IPS-18c (cell line): ENCODE measurements around the gene MAST1.
A peak's percentile ranks its signal among the peaks of the same experiment; 100 is the strongest.

Experiments used
- H3K4me3 ChIP-seq: 2 replicates; pipeline ENCODE4 v1.7.0; 2013; ENCODE audit warnings: low read depth, mild to moderate bottlenecking, low read length, moderate library complexity; ENCODE audit not compliant: insufficient read depth
- H3K9me3 ChIP-seq: one replicate; pipeline ENCODE4 v1.6.1; 2013; ENCODE audit warnings: mild to moderate bottlenecking, low read length, moderate library complexity; ENCODE audit not compliant: control insufficient read depth, insufficient read depth

MAST1 gene

DNA sequence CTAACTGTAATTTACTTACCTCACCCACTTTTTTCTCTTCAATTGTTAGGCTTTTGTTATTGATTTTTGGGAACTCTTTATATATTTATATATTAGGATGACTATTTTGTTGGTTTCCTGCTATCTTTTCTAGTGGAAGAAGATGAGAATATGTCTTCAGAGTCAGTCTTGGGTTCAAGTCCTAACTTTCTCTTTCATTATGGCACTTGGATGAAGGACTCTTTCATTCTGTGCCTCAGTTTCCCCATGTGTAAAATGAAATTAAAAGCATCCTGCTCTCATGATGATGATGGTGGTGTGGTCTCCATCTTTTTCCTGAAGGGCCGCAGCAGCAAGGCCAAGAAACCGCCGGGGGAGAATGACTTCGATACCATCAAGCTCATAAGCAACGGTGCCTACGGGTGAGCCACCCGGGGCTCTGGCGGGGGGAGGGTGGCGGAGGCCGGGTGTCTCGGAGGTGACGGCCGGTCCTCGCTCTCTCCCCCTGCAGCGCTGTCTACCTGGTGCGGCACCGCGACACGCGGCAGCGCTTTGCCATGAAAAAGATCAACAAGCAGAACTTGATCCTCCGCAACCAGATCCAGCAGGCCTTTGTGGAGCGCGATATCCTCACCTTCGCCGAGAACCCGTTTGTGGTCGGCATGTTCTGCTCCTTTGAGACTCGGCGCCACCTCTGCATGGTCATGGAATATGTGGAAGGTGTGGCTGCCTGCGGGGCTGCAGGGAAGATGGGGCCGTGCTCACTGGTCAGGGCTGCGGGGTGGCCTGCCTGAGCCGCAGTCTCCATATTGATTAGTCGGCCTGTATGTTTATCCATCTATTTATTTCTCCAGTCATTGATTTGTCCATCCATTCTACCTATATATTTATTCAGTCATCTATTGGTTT, 20.0 kb downstream of the MAST1 start:
- no peaks in the 10 kb centered on the region for H3K9me3 ChIP-seq
- H3K4me3 ChIP-seq: no peak overlapping the region

DNA sequence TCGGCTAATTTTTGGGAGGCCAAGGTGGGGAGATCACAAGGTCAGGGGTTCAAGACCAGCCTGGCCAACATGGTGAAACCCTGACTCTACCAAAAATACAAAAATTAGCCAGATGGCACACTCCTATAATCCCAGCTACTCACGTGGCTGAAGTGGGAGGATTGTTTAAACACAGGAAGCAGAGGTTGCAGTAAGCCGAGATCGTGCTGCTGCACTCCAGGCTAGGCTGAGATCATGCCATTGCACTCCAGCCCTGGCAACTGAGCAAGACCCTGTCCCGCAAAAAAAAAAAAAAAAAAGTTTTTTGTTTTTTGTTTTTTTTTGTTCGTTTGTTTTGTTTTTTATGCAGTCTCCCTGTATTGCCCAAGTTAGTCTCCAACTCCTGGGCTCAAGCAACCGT, 21.2 kb downstream of the MAST1 start:
- Histone ChIP-seq H3K4me3 (no peak overlapping the region), H3K9me3 (no peaks in the 10 kb centered on the region)

DNA sequence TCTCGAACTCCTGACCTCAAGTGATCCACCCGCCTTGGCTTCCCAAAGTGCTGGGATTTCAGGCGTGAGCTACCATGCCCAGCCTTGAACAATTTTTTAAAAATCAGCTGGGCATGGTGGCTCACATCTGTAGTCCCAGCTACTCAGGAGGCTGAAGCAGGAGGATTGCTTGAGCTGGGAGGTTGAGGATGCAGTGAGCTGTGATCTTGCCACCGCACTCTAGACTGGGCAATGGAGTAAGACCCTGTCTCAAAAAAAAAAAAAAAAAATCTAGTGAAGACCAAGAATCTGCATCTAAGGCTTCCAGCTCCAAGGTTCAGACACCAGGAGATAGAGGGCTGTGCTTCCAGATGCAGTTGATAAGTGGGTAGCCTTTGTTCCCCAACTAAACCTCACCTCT, 25.8 kb downstream of the MAST1 start:
- H3K4me3 ChIP-seq: no peak overlapping the region
- H3K9me3 ChIP-seq: no peaks in the 10 kb centered on the region

DNA sequence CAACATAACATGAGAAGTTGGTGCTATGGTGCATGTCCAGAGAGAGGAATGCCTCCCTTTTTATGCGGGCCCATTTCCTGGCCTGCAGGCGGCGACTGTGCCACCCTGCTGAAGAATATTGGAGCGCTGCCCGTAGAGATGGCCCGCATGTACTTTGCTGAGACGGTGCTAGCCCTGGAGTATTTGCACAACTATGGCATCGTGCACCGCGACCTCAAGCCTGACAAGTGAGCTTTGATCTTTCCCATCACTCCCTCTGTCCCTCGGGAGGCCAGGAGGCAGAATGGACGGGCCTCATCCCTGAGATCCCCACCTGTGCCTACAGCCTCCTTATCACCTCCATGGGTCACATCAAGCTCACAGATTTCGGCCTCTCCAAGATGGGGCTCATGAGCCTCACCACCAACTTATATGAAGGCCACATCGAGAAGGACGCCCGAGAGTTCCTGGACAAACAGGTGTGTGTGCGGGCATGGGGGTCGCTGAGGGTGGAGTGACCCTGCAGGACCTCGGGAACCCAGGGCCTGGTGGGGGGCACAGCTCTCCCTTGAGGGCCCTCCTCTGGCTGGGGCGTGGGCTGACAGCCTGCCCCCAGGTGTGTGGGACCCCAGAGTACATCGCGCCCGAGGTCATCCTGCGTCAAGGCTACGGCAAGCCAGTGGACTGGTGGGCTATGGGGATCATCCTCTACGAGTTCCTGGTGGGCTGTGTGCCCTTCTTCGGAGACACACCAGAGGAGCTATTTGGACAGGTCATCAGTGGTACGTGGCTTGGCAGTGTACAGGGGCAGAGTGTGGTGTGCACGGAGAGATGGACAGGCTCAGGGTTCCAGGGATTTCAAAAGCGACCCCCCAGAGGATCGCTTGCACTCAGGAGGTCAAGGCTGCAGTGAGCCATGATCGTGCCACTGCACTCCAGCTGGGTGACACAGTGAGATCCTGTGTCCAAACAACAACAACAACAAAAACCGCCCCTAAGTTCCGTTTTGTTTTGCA, 26.7 kb downstream of the MAST1 start:
- H3K9me3 ChIP-seq: no peaks in the 10 kb centered on the region
- H3K4me3 ChIP-seq: no peak overlapping the region

DNA sequence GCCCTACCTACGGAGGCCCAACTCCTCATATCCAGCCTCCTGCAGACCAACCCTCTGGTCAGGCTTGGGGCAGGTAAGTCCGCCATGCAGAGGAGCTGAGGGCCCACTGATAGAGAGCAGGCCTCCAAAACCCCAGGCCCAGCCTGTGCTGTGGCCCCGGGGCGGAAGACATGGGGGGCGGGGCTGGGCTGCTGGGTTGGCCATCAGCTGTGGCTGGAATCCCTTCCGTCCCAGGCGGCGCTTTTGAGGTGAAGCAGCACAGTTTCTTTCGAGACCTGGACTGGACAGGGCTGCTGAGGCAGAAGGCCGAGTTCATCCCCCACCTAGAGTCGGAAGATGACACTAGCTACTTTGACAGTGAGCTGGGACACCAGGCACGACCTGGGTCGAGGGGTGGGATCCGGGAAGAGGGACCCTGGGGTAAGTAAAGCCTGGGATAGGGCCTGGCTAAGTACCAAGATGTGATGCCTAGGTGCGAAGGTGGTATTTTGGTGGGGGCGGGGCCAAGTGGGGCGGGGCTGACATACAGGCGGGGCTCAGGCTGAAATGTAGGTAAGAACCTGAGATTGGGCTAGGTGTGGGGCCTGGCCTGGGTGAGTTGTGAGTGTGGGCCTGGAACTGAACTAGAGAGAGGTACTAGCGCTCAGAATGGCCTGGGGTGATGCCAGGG, 27.6 kb downstream of the MAST1 start:
- Histone ChIP-seq H3K4me3 (no peak overlapping the region), H3K9me3 (no peaks in the 10 kb centered on the region)

DNA sequence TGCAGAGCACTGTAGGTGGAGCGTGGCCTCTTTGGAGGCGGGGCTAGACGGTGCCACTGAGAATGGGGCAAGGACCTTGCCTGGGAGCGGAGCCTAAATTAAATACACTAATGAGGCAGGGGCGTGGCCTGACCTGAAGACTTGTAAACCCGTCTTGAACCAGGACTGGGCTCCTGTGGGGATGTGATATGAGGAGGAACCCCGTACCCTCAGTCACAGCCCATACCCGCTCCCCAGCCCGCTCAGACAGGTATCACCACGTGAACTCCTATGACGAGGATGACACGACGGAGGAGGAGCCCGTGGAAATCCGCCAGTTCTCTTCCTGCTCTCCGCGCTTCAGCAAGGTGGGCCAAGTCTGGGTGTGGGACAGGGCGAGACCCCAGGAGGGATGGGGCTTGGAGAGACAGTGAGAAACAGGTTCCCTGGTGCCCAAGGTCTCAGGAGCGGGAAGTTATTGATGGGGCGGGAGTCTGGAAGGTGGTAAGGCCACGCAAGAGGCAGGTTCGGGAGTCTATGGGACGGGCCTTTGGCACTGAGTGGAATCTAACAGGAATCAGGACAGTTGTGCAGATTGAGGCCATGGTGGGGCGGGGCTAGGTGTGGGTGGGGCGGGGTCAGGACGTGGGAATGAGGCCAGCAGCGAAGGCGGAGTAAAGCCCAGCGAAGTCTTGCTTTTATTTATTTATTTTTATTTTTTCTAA, 28.3 kb downstream of the MAST1 start:
- peak overlapping the region; percentile 64; the same call in 1 of the 2 replicates for H3K4me3 ChIP-seq

DNA sequence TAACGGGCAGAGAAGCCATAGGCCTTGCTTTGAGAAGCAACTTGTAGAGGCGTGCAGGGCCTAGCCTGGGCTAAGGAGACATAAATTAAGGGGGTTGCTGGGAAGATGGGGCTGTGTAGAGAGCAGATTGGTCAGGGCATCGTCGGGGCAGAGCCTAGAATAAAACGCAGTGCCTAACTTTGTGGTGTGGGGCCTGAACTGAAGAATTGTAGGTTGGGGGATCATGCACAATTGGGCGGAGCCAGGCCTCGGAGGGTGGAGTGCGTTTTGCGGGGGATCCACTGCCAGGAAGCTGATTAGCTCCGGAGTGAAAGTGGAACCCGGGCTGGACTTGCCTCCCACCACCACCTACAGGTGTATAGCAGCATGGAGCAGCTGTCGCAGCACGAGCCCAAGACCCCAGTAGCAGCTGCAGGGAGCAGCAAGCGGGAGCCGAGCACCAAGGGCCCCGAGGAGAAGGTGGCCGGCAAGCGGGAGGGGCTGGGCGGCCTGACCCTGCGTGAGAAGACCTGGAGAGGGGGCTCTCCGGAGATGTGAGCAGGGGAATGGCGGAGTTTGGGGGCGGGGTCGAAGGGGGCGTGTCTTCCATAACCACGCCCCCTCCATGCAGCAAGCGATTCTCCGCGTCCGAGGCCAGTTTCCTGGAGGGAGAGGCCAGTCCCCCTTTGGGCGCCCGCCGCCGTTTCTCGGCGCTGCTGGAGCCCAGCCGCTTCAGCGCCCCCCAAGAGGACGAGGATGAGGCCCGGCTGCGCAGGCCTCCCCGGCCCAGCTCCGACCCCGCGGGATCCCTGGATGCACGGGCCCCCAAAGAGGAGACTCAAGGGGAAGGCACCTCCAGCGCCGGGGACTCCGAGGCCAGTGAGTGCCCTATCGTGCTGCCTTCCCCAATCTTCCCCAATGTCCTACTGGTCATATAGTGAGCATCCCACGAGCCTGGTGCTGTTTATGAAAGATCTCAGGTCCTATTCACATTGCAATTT, 29.1 kb downstream of the MAST1 start:
- H3K9me3 ChIP-seq: no peaks in the 10 kb centered on the region
- peak overlapping the region; percentile 64 for H3K4me3 ChIP-seq

More for the DNA sequence above, 28.3 kb downstream of the MAST1 start:
- H3K9me3 ChIP-seq: no peaks in the 10 kb centered on the region

DNA sequence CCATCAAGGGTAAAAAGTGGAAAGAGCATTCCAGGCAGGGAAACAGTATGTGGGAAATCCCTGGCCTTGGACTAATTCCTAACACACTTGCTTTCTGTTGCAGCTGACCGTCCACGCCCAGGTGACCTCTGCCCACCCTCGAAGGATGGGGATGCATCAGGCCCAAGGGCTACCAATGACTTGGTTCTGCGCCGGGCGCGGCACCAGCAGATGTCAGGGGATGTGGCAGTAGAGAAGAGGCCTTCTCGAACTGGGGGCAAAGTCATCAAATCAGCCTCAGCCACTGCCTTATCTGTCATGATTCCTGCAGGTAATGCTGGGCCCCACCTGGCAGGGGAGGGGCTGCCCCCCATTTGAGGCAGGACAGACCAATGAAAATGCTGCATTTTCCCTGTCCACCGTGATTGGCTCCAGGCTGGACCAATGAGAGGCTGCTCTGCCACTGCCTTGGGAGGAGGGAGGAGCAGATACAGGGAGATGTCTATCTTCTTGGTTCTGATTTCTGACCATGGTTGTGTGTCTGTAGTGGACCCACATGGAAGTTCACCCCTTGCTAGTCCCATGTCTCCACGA, 30.3 kb downstream of the MAST1 start:
- no peak overlapping the region for H3K4me3 ChIP-seq
- peaks cover 2% of the 10 kb centered on the region for H3K9me3 ChIP-seq

DNA sequence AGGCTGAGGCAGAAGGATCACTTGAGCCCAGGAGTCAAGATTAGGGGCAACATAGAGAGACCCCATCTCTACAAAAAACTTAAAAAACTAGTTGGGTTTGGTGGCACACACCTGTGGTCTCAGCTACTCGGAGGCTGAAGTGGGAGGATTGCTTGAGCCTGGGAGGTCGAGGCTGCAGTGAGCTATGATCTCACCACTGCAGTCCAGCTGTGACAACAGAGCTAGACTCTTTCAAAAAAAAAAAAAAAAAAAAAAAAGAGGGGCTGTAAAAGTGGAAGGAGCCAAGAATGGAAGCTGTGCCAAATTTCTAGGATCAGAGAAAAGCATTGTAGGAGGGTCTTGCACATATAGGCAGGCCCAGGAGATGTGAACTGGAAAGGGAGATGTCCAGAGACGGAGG, 33.4 kb downstream of the MAST1 start:
- Histone ChIP-seq H3K4me3 (no peak overlapping the region), H3K9me3 (peaks cover 2% of the 10 kb centered on the region)

DNA sequence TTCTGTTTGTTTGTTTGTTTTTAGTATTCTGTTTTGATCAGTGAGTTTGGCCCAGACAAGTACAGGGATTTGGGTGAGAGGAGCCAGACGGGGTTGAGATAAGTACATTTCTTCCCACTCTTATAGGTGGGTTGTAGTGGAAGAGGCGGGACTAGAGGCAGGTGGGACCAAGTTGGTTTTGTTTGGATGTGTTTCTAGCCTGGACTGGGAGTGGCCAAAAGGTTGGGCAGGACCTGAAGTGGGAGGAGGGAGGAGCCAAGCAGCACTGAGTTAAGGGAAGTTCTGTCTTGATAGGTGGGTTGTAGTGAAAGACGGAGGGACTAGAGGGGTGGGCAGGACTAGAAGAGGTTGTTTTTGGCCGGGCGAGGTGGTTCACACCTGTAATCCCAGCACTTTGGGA, 33.9 kb downstream of the MAST1 start:
- H3K9me3 ChIP-seq: peaks cover 2% of the 10 kb centered on the region
- no peak overlapping the region for H3K4me3 ChIP-seq

DNA sequence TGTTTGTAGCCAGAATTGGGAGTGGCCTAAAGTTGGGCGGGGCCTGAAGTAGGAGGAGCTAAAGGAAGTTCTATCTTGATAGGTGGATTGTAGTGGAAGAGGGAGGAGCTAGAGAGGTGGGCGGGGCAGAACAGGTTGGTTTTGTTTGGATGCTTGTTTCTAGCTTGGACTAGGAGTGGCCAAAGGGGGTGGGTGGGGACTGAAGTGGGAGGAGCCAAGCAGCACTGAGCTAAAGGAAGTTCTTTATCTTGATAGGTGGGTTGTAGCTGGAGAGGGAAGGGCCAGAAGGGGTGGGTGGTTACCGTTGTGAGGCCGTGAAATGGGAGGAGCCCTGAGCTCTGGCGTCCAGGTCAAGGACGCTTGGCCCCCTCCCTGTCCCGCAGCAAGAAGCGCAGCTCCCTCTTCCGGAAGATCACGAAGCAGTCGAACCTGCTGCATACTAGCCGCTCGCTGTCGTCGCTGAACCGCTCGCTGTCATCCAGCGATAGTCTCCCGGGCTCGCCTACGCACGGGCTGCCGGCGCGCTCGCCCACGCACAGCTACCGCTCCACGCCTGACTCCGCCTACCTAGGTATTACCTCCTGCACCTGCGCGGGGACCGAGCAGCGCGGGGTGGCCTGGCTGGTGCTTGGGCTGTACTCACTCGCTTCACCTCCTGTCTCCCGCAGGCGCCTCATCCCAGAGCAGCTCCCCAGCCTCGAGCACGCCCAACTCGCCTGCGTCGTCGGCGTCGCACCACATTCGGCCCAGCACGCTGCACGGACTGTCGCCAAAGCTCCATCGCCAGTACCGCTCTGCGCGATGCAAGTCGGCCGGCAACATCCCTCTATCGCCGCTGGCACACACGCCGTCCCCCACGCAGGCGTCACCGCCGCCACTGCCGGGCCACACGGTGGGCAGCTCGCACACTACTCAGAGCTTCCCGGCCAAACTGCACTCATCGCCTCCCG, 34.9 kb downstream of the MAST1 start:
- no peak overlapping the region for H3K4me3 ChIP-seq
- H3K9me3 ChIP-seq: peaks cover 2% of the 10 kb centered on the region

DNA sequence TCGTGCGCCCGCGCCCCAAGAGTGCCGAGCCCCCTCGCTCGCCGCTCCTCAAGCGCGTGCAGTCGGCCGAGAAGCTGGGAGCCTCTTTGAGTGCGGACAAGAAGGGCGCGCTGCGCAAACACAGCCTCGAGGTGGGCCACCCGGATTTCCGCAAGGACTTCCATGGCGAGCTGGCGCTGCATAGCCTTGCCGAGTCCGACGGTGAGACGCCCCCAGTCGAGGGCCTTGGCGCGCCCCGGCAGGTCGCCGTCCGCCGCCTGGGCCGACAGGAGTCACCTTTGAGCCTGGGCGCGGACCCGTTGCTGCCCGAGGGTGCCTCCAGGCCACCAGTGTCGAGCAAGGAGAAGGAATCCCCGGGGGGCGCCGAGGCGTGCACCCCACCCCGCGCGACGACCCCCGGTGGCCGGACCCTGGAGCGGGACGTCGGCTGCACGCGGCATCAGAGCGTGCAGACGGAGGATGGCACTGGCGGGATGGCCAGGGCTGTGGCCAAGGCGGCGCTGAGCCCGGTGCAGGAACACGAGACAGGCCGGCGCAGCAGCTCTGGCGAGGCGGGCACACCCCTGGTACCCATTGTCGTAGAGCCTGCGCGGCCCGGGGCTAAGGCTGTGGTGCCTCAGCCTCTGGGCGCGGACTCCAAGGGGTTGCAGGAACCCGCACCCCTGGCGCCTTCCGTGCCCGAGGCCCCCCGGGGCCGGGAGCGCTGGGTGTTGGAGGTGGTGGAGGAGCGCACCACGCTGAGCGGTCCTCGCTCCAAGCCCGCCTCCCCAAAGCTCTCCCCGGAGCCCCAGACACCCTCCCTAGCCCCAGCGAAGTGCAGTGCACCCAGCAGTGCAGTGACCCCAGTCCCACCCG, 35.8 kb downstream of the MAST1 start:
- Histone ChIP-seq H3K4me3 (no peak overlapping the region), H3K9me3 (peaks cover 2% of the 10 kb centered on the region)

DNA sequence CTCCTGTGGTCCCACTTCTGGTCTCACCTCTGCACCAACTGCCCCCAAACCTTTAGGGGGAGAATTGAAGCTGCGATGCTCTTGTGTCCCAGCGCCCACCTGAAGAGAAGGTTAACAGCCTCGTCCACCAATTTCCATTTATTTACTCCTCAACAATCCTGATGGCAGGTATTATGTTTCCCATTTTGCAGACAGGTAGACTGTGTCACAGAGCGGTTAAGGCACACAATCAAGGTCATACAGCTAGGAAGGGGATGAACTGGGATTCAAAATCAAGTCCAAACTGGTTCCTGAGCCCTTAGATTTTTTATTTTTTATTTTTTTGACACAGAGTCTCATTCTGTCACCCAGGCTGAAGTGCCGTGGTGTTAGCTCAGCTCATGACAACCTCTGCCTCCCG, 36.8 kb downstream of the MAST1 start:
- Histone ChIP-seq H3K9me3 (peaks cover 2% of the 10 kb centered on the region), H3K4me3 (no peak overlapping the region)
